ENCODE measurements around the gene FLYWCH1. TPM values are rescaled to one million over a fixed set of nuclear protein-coding genes. Genes with fewer than 3 reads are reported as not detected.

The FLYWCH1 gene
- total and polyA plus RNA-seq, 4 donors, result 3.9 to 12.2 (median 7.8) TPM

DNA sequence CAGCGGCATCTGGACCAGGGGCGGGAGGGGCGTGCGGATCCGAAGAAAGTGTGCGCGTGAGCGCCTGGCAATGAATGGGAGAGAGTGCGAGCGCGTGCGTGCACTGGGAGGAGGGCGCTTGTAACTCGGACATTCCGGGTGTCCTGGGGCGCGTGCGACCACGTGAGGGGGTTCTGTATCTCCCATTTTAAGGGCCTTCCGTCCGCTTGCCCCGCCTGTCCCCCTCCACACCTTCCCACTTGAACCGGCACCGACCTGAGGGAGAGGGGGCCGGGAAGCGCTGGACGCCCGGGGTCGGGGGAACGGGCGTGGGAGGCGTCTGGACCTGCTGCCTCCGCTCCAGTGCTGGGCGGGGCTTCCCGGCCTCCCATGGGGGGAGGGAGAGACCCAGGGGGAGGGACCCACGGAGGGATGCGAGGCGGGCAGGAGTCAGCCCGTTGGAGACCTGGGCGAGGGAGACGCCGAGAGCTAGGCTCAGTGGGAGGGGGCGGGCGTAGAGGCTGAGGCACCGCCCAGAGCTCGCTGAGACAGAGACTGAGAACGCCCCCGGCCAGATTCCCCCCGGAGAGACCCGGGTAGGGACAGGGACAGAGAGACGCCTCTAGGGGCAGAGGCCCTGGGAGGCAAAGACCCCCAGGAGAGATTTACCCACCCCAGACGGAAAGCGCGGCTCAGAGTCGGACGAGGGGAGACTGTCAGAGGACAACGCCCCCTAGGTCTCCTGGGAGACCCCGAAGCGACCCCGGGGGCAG is 52.2 kb downstream of the FLYWCH1 start, which contains the start of gene KREMEN2:
Gene KREMEN2 (plus strand): TSS at position 553 of the 752 bp plus-strand sequence. CDS start 246 bp downstream, outside the sequence.
- 2% methylated on average over 60 of the region's 60 CpGs for WGBS
- Histone ChIP-seq H3K4me1 (ENCODE audit: control insufficient read depth in 4 of 4, insufficient read depth in 4 of 4, low read length in 3 of 4) (peaks cover 7 to 27% (median 23%) of the 10 kb centered on the region in 4 donors), H3K4me3 (ENCODE audit: low read depth in 1 of 3, low read length in 3 of 3) (peak within 1 kb of the TSS in 1 of 3 donors; percentile 18), H3K27me3 (ENCODE audit: control insufficient read depth in 4 of 4, insufficient read depth in 4 of 4, low read length in 3 of 4) (peaks cover 0 to 14% (median 5%) of the 10 kb centered on the region in 4 donors), H3K27ac (ENCODE audit: low read depth in 1 of 2, low read length in 2 of 2) (no peak within 1 kb of the TSS), H3K36me3 (ENCODE audit: control insufficient read depth in 4 of 4, insufficient read depth in 3 of 4, low read depth in 1 of 4, low read length in 3 of 4) (no peaks in the 10 kb centered on the region), H3K9me3 (ENCODE audit: control insufficient read depth in 4 of 4, low read length in 3 of 4) (no peaks in the 10 kb centered on the region), H3K9ac (ENCODE audit: low read depth in 1 of 2, low read length in 2 of 2) (no peak within 1 kb of the TSS)
- DNase-seq (ENCODE audit: low spot score), result no peak
- TF ChIP-seq SP1 (IDR thresholded peaks at IDR 0.05), result no peak

GRCh38 chr16:2964475-2965336 is 53.0 kb downstream of the FLYWCH1 start:
- Histone ChIP-seq H3K4me1 (ENCODE audit: control insufficient read depth in 4 of 4, insufficient read depth in 4 of 4, low read length in 3 of 4) (peaks cover 7 to 33% (median 30%) of the 10 kb centered on the region in 4 donors), H3K27ac (ENCODE audit: low read depth in 1 of 2, low read length in 2 of 2) (no peak overlapping the region), H3K9me3 (ENCODE audit: control insufficient read depth in 4 of 4, low read length in 3 of 4) (no peaks in the 10 kb centered on the region), H3K36me3 (ENCODE audit: control insufficient read depth in 4 of 4, insufficient read depth in 3 of 4, low read depth in 1 of 4, low read length in 3 of 4) (no peaks in the 10 kb centered on the region), H3K4me3 (ENCODE audit: low read depth in 1 of 3, low read length in 3 of 3) (peak overlapping the region in 1 of 3 donors; percentile 18), H3K9ac (ENCODE audit: low read depth in 1 of 2, low read length in 2 of 2) (no peak overlapping the region), H3K27me3 (ENCODE audit: control insufficient read depth in 4 of 4, insufficient read depth in 4 of 4, low read length in 3 of 4) (peaks cover 0 to 14% (median 5%) of the 10 kb centered on the region in 4 donors)
- WGBS, result 2% methylated on average over 68 of the region's 68 CpGs
- peak; percentile 61 for DNase-seq (ENCODE audit: low spot score)
- TF ChIP-seq REST (IDR thresholded peaks at IDR 0.05) (no peak), EGR1 (IDR thresholded peaks at IDR 0.05; ENCODE audit: low read depth in 2 of 2) (no peak), HNF4A (conservative IDR thresholded peaks at IDR 0.05) (no peak), ATF3 (IDR thresholded peaks at IDR 0.05) (no peak), HNF4G (IDR thresholded peaks at IDR 0.05) (no peak), YY1 (IDR thresholded peaks at IDR 0.05) (no peak), TAF1 (conservative IDR thresholded peaks at IDR 0.05) (no peak), FOXA2 (IDR thresholded peaks at IDR 0.05) (no peak), SP1 (IDR thresholded peaks at IDR 0.05) (no peak), RAD21 (IDR thresholded peaks at IDR 0.05) (no peak)
- TF ChIP-seq, protein P1, sequence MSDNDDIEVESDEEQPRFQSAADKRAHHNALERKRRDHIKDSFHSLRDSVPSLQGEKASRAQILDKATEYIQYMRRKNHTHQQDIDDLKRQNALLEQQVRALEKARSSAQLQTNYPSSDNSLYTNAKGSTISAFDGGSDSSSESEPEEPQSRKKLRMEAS (IDR thresholded peaks at IDR 0.05), result no peak
- TF ChIP-seq, protein P2, sequence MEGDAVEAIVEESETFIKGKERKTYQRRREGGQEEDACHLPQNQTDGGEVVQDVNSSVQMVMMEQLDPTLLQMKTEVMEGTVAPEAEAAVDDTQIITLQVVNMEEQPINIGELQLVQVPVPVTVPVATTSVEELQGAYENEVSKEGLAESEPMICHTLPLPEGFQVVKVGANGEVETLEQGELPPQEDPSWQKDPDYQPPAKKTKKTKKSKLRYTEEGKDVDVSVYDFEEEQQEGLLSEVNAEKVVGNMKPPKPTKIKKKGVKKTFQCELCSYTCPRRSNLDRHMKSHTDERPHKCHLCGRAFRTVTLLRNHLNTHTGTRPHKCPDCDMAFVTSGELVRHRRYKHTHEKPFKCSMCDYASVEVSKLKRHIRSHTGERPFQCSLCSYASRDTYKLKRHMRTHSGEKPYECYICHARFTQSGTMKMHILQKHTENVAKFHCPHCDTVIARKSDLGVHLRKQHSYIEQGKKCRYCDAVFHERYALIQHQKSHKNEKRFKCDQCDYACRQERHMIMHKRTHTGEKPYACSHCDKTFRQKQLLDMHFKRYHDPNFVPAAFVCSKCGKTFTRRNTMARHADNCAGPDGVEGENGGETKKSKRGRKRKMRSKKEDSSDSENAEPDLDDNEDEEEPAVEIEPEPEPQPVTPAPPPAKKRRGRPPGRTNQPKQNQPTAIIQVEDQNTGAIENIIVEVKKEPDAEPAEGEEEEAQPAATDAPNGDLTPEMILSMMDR (IDR thresholded peaks at IDR 0.05; ENCODE audit: low read depth, low read length, missing input control), result no peak

All from liver (tissue), 9 donors.